Measurements from ENCODE around the gene KCNQ1. TPM values are rescaled to one million over a fixed set of nuclear protein-coding genes. Genes with fewer than 3 reads are reported as not detected.

The KCNQ1 gene
- total and polyA plus RNA-seq, 2 experiments from 2014 or later, result 0.45 to 0.87 TPM

- H3K4me2 ChIP-seq, result no peak overlapping the region
- no peaks in the 10 kb centered on the region for H3K9me3 Mint-ChIP-seq
- TF ChIP-seq REST (IDR thresholded peaks at IDR 0.05; ENCODE audit: unreplicated experiment) (no peak), EZH2phosphoT487 (IDR thresholded peaks at IDR 0.05; ENCODE audit: unreplicated experiment) (no peak), POLR2AphosphoS5 (IDR thresholded peaks at IDR 0.05; ENCODE audit: low read depth) (no peak), ZNF462 (CRISPR knock-in tag; IDR thresholded peaks at IDR 0.05) (no peak), EZH2 (IDR thresholded peaks at IDR 0.05; ENCODE audit: low read depth, unreplicated experiment) (no peak), STAT1 (IDR thresholded peaks at IDR 0.05; ENCODE audit: unreplicated experiment) (no peak), ZNF114 (CRISPR knock-in tag; IDR thresholded peaks at IDR 0.05) (no peak), ETS1 (IDR thresholded peaks at IDR 0.05) (no peak), NANOG (IDR thresholded peaks at IDR 0.05; ENCODE audit: borderline replicate concordance) (no peak), CREB1 (CRISPR knock-in tag; IDR thresholded peaks at IDR 0.05; ENCODE audit: low read depth) (no peak), JUNB (IDR thresholded peaks at IDR 0.05; ENCODE audit: unreplicated experiment) (no peak), CTCF (conservative IDR thresholded peaks at IDR 0.05; ENCODE audit: low read depth in 2 of 2) (no peak), ZNF331 (CRISPR knock-in tag; IDR thresholded peaks at IDR 0.05; ENCODE audit: low read depth) (no peak)
These were observed 16.6 kb downstream of the KCNQ1 start for GRCh38 chr11:2461253-2461955.

More at GRCh38 chr11:2461253-2461955, 16.6 kb downstream of the KCNQ1 start:
- Histone ChIP-seq H3K4me1 (ENCODE audit: insufficient read depth) (no peaks in the 10 kb centered on the region), H3K9me2 (ENCODE audit: insufficient read depth) (no peaks in the 10 kb centered on the region), H3F3A (replicated peaks; ENCODE audit: low read depth) (no peaks in the 10 kb centered on the region), H3K27me3 (ENCODE audit: insufficient read depth) (peaks cover 11% of the 10 kb centered on the region; the same call in 1 of the 2 replicates), H4K20me1 (replicated peaks; ENCODE audit: insufficient read depth) (no peaks in the 10 kb centered on the region), H3K36me3 (ENCODE audit: insufficient read depth) (no peaks in the 10 kb centered on the region), H3K27ac (ENCODE audit: low read depth) (no peak overlapping the region), H3K79me2 (replicated peaks; ENCODE audit: insufficient read depth) (no peaks in the 10 kb centered on the region), H3K4me3 (no peak overlapping the region), H2AFZ (no peak overlapping the region)
- H3K4me1 Mint-ChIP-seq, result no peaks in the 10 kb centered on the region
- no peak for DNase-seq (ENCODE audit: low spot score)
- H3K4me3 Mint-ChIP-seq, result no peak overlapping the region
- peaks cover 29% of the 10 kb centered on the region for H3K27me3 Mint-ChIP-seq (ENCODE audit: insufficient read depth, low read depth, poor library complexity)
- ATAC-seq, result no peak
- no peak overlapping the region for H3K27ac Mint-ChIP-seq
- no peaks in the 10 kb centered on the region for H3K36me3 Mint-ChIP-seq (ENCODE audit: low read depth)

All from GM23338 (cell line).